GM18873 (cell line): ENCODE measurements around the gene PRMT2.
"Not testable (repeated sequence)": the region's sequence is repeated elsewhere in the genome, so short reads cannot be mapped to it uniquely, and the experiment has no call there.

Experiments
- ATAC-seq: cut with Tn5 transposase; IDR thresholded peaks from one replicate; pipeline ENCODE4 v1.9.1; 2021; ENCODE audit warnings: mild to moderate bottlenecking, moderate library complexity, moderate number of reproducible peaks; ENCODE audit not compliant: unreplicated experiment, low FRiP score

The PRMT2 gene

GRCh38 chr21:46666941-46667740 lies 31.7 kb downstream of the PRMT2 start:
- ATAC-seq = no peak

- no peak for ATAC-seq
Measured at GRCh38 chr21:46667741-46668380, 32.4 kb downstream of the PRMT2 start.

- ATAC-seq = no peak
Measured at GRCh38 chr21:46668381-46668780, 32.9 kb downstream of the PRMT2 start.

- not testable (repeated sequence) for ATAC-seq
Measured at GRCh38 chr21:46668904-46669303, 33.4 kb downstream of the PRMT2 start.

DNA sequence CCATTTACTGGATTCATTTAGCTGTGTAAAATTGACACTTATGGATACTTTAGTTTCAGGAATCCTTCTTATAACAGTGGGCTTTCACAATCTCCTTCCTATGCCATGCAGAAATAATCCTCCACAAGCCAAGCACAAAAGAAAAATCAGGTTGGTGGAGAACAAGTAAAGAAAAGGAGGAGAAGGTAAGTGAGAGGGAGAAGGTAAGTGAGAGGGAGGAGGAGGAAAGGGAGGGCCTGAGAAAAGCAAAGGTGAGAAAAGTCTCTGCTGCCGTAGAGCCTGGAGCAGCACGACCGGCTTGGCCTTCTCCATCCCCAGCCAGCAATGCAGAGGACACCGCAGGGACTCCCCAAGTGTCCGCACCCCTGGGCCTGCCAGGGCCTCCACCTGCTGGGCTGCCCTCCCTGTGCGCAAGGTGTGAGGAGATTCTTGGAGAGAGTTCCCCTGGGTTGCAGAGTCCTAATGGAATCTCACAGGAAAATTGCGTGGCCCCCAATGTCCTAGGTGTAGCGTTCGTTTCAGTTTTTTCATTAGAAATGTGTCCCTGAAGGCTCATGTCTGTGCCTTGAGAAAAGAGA lies 39.0 kb downstream of the PRMT2 start:
- ATAC-seq = no peak

DNA sequence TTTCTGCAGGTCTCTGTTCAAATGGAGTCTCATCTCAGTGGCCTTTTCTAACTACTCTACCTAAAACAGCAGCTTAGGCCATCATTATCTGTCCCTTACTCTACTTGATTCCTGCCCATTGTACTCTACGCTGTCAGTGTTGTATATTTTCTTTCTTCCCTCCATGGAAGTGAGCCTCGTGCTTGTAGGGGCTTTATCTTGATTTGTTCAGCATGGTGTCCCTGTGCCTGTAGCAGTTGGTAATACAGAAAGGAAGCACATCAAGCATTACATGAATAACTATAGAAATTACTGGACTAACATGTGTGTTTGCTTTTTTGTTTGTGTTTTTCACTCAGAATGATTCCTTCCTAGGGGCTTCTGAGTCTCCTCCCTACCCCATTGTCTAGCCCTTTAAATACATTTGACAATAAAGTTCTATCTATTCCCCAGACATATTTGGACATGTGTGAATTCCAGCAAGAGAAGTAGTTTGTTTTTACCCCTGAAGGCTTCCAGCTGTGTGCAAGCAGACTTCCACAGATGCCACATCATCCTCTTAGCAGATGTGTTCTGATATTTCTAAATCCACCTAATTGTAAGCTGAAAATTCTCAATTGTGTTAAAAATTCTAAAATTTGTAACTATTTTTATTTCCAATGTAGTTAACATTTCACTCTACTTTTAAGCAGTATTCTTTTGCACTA lies 40.3 kb downstream of the PRMT2 start:
- no peak for ATAC-seq

- not testable (repeated sequence) for ATAC-seq
Measured at GRCh38 chr21:46676542-46676941, 41.1 kb downstream of the PRMT2 start.

DNA sequence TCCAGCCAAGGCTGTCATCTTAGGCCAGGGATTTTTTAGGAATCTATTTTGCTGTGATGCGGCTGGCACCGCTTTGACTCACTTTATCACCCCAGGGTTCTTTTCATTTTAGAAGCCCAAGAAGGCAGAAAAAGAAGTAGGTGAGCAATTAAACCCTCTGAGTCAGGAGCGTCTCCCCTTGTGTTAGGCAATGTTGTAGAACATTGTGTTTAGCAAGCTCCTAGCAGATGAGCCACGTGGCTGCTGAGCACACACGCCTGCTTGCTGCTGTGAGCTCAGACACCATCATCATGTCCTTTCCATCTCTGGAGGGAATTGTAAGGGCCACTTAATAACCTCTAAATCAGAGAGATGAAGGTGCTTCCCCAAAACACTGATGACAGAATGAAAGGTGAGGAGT lies 46.1 kb downstream of the PRMT2 start:
- ATAC-seq = not testable (repeated sequence)

DNA sequence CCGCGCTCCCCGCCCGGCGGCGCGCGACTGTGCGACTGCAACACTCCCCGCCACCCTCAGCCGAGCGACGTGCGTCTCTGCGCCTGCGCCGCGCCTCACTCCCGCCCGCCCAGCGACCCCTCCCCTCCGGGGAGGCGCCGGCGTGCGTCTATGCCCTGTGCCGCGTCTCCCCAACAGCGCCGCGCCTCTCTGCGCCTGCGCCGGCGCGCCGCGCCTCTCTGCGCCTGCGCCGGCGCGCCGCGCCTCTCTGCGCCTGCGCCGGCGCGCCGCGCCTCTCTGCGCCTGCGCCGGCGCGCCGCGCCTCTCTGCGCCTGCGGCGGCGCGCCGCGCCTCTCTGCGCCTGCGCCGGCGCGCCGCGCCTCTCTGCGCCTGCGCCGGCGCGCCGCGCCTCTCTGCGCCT lies 63.2 kb downstream of the PRMT2 start:
- ATAC-seq = not testable (repeated sequence)

DNA sequence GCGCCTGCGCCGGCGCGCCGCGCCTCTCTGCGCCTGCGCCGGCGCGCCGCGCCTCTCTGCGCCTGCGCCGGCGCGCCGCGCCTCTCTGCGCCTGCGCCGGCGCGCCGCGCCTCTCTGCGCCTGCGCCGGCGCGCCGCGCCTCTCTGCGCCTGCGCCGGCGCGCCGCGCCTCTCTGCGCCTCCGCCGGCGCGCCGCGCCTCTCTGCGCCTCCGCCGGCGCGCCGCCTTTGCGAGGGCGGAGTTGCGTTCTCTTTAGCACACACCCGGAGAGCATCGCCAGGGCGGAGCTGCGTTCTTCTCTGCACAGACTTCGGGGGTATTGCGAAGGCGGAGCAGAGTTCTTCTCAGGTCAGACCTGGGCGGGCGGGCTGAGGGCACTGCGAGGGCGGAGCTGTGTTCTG lies 63.6 kb downstream of the PRMT2 start:
- not testable (repeated sequence) for ATAC-seq
